GM20431 (cell line): ENCODE results near the gene DAGLA.

Source experiments
- in situ Hi-C: fragments of 300-500 bp; cut with MseI, MboI; formaldehyde crosslinking; loops from one replicate; pipeline ENCODE4 v1.15.0; 2020; ENCODE audit warnings: low sequenced_read_pairs; ENCODE audit not compliant: unreplicated experiment

Gene DAGLA

DNA sequence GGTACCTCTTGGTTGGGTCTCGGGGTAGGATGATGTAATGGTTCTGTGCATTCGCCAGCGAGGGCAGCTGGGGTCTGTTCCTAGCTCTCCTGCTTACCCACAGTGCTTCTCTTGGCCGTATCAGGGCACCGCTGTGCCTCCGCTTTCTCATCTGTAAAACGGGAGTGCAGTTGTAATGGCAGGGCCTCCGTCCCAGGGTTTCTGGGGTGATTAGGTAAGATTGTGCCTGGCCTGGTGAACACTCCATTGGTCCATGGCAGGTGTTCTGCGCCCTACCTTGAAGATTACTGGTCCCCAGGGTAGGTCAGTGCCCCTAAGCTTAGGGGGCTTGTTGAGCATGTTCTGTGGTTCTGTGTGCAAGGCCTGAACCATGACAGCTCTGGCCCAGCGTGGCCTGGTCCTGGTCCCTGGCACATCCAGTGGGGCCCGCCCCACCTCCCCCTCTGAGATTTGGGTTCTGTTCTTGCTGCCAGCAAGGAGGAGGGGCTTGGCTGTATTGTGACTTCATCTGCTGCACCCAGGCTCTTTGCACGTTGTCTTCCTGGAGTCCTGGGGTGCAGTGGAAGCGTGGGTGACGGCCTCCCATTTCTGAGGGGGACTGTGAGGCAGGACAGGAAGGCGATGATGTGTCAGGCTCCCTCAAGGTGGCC, 77.1 kb downstream of the DAGLA start:
- in situ Hi-C loops = no loop called here

DNA sequence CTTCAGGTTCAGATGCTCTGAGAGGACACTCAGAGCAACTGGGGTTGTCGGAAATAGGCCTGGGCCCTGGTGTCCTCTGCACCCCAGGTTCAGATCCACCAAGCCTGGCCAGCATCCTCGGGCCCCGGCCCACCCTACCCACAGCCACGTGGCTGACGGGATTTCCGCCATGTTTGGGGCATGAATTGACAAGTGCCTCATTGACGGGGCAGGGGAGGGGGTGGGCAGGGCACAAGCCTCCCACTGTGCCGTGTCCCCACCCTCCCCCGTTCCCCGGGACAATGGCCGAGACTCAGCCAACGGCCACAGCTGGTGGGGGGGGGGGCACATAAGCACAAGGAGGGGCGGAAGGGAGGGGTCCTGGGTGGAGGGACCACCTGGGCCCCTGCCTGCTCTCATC, 80.8 kb downstream of the DAGLA start:
- in situ Hi-C loops = no loop called here

DNA sequence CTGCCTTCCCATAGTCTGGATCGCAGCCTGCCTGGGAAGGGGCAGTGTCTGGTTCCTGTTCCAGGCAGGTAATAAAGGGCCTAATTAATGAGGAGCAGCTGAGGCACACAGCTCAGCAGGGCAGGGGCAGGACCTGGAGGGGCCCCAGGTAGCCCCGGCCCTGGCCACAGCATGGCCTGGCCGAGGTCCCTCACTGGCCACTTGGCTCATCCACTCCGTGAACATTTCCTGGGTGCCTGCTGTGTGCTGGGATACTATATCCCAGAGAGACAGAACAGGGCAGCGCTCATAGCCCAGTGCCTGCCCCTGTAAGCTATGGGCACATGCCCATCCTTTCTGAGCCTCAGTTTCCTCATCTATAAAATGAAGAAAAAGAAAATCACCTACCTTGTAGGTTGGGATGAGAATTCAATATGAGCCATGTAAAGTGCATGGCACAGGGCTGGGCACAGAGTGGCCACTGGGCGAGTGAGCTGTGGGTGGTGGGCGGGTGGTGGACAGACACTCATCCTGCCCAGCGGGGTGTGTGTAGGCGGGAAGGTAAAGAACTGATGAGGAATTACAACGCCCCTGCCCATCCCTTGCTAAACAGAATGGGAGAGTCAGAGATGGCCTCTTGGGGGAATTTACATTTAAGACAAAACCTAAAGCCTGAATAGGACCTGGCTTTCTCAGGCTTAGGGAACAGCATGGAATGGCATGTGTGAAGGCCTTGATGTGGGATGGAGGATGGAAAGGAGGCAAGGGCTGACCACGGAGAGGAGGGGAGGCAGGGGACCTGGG, 81.4 kb downstream of the DAGLA start:
- in situ Hi-C loops = no loop called here

DNA sequence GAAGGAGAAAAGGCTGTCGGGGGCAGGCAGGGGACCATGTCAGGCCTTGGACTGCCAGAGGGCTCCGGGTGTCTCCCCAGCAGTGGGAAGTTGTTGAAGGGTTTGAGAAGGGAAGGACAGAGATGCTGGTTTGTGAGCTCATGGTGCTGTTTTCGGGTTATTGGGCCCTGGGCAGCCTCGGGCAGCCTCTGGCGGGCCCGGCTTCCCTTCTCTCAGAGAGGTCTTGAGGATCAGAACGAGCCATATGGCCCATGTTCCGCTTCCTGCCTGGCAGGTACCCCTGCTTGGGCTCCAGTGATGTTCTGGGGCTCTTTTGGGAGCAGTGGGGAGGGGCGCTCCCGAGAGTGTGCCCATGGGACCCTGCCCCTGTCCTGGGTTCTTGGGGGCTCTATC, 82.0 kb downstream of the DAGLA start:
- in situ Hi-C loops = no loop called here

DNA sequence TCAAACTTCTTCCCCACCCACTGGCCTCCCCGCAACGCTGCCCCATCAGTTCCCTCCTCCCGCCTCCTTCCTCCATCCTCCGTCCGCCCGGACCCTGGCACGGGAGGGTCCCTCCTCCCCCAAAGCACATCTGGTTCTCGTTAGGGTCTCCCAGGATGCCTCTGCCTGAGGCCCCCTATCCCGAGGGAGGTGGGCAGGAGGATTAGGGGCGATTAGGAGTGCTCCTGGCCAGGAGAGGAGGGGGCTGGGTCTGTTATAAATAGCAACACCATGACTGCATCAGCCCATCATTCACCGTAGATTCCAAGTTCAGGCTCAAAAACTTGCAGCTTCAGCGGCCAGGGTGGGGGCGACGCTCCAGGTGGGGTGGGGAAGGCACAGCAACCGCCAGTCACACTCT, 82.6 kb downstream of the DAGLA start:
- in situ Hi-C loops = no loop called here

DNA sequence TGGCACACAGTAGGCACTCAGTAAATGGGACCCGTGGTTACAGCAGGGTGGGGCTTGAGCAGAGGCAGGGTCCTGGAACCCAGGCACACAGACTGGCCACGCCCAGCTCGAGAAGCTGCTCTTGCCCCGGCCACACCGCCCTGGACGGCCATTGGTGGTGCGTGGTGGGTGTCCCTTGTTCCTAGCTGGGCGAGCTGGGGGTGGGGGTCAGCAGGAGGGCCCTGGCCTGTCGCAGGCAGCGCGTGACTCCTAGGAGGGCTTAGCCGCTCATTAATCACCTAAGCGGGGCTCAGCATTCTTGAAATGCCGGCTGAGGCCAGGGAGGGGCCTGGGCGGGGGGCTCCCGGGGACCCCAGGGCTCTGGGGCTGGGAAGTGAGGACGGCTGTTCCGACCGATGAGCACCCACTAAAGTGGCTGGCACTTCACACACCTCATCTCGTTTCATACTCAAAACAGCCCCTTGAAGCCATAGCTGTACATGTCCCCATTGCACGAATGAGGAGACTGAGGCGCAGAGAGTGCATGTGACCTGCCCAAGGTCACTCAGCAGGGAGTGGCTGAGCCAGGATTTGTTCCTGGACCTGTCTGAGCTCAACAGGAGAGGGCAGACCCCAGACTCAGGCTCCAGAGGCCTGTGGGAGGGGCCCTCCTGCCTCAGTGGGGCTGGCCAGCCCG, 83.9 kb downstream of the DAGLA start:
- in situ Hi-C loops = no loop called here

DNA sequence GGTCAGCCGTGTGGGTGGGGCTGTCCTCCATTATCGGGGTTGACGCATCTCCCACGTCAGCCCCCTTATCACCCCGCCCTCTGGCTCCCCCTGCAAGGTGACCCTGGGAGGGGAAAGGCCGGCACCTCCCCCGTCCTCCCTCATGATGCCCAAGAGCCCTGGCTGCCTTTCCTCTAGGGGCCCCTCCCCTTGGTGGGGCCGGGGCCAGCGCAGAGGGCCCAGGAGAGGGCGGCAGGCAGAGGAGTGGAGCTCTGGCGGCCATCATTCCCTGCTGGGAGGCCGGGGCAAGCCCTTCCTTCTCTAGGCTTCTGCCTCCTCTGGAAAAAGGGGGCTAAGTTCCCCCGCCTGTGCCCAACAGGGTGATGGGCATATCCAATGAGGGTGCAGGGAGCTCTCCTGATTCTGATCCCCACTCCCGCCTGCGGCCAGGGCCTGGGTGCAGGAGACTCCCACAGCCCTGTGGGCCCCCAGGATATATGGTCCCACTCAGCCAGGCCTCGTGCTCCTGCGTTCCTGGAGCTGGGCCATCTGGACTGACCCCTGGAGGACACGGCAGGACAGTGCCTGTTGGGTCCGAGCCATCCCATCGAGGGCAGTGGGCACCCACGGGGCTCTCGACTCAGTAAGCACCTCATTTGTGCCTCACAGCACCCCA, 84.5 kb downstream of the DAGLA start:
- in situ Hi-C loops = no loop called here

DNA sequence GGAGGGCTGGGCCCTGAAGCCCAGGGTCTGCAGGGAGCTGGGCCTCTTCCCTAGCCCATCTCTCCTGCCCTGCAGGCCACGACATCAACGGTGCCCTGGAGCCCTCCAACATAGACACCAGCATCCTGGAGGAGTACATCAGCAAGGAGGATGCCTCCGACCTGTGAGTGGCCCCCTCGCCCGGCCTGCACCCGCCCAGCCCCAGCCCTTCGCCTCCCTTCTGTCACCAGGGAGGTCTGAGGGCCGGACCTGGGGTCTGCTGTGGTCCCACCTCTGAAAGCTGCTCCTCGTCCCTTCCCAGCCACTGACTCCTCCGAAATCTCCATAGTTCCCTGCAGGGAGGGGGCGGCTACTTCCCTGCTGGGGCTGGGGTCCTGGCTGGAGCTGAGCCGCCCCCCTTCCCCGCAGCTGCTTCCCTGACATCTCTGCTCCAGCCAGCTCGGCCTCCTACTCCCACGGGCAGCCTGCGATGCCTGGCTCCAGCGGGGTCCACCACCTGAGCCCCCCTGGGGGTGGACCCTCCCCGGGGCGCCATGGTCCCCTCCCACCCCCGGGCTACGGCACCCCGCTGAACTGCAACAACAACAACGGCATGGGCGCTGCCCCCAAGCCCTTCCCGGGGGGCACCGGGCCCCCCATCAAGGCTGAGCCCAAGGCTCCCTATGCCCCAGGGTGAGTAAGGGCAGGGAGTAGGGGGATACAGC, 85.5 kb downstream of the DAGLA start:
- in situ Hi-C loops = no loop called here

DNA sequence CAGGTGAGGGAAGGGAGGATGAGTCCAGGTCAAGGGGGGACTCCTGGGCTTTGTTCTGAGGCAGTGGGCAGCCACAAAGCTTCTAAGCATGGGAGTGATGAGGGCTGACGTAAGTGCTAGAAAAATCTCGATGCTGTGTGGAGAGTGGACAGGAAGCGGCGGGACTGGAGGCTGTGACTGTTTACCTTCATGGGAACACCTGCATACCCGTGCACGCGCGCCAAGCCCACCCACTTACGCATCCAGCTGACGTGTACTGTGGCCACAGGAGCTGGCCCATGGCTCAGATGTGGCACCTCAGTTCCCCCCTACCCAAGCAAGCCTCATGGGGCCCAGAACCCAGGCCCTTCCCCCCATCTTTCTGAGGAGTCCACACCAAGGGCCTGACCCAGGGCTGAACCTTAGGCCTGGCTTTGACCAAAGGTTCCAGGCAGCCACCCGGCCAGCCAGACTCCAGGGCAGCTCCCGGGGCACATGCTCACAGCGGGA, 86.2 kb downstream of the DAGLA start:
- in situ Hi-C loops = no loop called here

DNA sequence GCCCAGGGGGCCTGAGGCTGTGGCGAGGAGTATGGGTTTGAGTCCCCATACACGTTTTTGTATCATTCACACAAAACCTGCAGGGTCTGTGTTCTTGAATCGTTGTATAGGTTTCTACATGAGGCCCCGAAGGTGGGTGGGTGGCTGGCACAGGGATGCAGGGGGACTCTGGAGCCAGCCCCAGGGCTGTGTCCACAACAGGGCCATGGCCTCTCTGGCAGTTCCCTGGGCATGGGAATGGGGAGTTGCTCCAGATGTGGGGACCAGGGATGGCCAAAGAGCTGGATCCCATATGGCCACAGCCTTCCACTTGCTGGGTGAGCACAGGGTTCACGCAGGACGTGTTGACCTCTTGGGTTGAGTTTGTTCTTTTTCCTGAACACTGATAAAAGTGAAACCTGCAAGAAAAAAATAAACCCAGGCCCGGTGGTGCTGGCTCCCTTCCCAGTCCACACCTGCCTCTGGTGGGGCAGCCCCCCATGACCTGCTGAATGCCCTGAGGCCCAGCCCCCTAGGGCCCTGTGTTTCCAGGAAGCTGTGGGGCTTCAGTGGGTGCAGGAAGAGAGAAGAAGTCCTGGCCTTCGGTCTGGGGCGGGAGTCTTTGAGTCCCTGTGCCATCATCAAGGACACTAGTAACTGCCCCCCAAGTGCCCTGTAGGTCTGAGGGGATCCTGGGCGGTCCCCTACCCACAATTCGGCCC, 88.3 kb downstream of the DAGLA start:
- in situ Hi-C loops = no loop called here

DNA sequence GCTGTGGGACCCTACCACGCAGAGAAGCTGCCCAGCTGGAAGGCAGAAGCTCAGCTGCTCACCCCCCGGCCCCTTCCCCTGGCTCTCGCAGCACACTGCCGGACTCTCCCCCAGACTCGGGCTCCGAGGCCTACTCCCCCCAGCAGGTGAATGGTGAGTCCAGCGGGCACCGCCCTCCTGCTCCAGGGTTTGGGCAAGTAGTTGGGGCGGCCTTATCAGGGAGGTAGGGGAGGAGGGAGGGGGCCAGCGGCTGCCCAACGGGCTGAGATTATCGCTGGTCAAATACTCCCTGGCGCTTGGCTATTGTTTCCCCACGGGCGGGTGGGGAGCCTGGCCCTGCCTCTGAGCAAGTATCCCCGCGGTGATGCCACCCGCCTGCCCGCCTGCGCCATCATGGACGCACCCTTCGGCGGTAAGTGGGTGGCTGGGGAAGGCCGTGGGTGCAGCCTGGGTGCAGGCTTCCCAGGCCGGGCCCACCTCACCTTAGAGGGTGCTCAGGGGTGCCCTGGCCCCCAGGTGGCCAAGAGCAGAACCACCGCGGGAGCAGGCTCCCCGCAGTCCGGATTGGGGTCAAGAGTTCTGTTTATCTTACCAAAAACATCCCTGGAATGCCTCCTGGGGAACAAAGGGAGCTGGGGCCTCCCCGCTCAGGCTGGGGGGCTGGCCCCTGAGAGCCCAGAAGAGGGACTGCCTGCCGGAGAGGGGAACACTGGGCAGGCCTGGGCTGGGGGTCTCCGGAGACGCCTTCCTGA, 89.2 kb downstream of the DAGLA start:
- in situ Hi-C loops = no loop called here

DNA sequence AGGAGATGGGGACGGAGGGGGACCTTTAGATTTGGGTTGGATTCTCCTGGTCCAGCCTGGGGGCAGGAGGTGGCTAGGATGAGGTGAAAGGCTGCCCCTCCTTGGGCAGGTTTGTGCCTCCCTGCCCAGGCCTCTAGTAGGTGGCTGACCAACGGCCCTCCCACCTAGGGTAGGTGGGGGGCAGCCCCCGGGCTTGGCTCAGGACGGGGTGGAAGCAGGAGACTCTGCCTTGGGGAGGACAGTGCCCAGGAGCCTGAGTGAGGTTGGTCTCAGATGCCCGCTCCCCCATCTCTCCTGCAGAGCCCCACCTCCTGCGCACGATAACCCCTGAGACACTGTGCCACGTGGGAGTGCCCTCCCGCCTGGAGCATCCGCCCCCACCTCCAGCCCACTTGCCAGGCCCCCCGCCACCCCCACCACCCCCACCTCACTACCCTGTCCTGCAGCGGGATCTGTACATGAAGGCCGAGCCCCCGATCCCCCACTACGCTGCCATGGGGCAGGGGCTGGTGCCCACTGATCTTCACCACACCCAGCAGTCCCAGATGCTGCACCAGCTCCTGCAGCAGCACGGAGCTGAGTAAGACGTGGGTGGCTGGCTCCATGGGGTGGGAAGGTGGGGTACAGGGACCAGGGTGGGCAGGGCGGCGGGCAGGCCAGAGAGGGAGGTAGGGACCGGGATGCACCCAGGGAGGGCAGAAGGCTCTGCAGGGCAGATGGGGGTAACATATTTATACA, 89.9 kb downstream of the DAGLA start:
- in situ Hi-C loops = no loop called here

DNA sequence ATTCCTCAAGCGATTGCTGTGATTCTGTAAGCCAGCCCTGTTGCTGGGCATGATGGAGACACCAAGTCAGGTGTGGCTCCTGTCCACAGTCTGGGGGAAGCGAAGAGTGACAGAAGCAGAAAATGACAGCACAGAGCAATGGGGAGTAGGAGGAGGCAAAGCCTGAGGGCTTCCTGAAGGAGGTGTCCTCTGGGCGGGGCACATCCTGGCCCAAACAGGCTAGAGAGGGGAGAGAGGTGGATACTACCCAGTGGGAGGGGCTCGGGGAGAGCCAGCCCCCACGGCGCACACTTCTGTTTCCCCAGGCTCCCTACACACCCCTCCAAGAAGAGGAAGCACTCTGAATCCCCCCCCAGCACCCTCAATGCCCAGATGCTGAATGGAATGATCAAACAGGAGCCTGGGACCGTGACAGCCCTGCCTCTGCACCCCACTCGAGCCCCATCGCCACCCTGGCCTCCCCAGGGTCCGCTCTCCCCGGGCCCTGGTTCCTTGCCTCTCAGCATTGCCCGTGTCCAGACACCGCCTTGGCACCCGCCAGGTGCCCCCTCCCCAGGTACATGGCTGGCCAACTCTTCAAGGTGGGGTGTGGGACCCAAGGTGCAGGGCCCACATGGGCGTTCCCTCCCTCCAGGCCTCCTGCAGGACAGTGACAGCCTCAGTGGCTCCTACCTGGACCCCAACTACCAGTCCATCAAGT, 91.2 kb downstream of the DAGLA start:
- in situ Hi-C loops = no loop called here

DNA sequence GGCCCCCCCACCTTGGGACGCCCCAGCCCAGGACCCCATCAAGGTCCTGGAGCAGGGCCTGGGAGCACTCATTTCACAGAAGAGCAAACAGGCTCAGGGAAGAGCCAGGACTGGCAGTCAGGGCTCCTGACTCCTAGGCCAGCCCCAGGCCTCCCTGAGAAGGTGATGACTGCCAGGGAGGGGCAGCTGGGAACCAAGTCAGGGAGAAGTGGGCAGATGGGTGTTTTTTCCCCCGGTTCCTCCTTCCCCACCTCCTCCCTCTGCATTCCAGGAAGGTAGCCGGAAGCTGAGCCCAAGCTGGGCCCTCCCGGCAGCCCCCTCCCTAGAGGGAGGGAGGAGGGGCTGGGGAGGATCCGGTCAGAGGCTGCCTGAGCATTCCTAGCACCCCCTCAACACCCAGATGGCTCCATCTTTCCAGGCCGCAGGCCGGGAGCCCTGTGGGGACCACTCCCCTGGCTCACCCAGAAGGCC, 91.8 kb downstream of the DAGLA start:
- in situ Hi-C loops = no loop called here

DNA sequence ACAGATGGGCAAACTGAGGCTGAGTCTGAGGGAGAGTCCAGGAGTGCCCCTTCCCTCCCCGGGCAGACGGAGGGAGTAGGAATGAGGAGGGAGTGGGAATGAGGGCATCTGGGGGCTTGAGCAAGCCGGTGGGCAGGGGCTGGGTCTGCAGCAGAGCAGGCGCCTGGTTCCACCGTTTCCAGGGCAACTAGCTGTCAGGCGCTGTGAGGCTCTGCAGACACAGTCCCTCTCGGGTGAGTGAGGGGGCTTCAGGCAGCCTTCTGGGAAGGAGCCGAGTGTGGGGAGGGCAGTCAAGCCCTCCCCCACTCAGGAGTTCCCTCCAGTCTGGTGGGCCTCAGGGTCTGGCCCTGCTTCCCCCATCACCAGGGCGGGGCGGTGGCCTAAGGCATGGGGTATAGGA, 93.2 kb downstream of the DAGLA start:
- in situ Hi-C loops = no loop called here

DNA sequence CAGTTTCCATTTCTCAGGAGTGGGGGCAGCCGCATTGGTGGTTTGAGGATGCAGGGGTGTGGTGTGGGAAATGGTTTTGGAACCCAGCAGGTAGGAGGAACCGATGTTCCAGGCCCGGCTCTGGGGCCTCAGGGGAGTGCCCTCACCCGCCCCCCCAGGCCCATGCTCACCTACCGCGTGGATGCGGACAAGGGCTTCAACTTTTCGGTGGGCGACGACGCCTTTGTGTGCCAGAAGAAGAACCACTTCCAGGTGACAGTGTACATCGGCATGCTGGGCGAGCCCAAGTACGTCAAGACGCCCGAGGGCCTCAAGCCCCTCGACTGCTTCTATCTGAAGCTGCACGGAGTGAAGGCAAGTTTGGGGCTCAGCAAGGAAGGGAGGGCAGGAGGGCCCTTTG, 93.6 kb downstream of the DAGLA start:
- in situ Hi-C loops = no loop called here

DNA sequence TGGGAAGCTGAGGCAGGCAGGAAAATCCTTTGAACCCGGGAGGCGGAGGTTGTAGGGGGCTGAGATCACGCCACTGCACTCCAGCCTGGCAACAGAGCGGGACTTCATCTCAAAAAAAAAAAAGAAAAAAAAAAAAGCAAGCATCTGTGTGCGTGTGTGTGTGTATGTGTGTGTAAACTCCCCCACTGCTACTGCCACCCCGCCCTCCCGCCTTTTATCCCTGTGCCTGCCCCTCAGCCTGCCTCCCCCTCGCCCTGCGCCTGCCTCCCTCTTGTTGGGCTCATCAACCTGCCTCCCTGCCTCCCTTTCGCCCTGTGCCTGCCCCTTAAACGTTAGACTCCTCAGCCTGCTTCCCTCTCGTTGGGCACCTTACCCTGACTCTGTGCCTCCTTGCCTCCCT, 94.2 kb downstream of the DAGLA start:
- in situ Hi-C loops = no loop called here
